ENCODE measurements around the gene EIF4H.

DNA sequence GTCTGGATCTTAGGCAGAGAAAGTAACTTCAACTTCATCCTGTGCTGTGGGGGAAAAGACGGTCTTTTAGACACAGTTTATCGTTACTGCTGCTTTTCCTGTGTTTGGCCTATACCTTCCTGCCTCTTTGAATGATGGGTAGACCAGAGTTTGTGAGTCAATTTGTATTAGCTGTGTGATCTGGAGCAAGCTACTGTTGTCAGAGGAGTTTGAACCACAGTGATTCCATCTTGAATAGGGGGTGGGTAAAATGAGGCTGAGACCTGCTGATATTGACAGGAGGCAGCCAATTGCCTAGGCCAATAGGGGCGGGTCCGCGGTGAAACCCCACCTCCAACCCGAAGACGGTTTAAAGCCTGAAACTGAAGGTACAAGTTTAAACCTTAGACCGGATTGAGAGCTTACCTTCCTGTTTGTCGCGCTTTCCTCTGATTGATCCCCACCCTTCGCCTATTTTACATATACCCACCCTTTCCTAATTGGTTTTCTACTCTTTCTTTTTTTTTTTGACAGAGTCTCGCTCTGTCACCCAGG, 35.8 kb upstream of the EIF4H start:
- TF ChIP-seq, protein P1, sequence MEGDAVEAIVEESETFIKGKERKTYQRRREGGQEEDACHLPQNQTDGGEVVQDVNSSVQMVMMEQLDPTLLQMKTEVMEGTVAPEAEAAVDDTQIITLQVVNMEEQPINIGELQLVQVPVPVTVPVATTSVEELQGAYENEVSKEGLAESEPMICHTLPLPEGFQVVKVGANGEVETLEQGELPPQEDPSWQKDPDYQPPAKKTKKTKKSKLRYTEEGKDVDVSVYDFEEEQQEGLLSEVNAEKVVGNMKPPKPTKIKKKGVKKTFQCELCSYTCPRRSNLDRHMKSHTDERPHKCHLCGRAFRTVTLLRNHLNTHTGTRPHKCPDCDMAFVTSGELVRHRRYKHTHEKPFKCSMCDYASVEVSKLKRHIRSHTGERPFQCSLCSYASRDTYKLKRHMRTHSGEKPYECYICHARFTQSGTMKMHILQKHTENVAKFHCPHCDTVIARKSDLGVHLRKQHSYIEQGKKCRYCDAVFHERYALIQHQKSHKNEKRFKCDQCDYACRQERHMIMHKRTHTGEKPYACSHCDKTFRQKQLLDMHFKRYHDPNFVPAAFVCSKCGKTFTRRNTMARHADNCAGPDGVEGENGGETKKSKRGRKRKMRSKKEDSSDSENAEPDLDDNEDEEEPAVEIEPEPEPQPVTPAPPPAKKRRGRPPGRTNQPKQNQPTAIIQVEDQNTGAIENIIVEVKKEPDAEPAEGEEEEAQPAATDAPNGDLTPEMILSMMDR (conservative IDR thresholded peaks at IDR 0.05; ENCODE audit: low read depth in 2 of 2), result no peak
- TF ChIP-seq, protein P2, sequence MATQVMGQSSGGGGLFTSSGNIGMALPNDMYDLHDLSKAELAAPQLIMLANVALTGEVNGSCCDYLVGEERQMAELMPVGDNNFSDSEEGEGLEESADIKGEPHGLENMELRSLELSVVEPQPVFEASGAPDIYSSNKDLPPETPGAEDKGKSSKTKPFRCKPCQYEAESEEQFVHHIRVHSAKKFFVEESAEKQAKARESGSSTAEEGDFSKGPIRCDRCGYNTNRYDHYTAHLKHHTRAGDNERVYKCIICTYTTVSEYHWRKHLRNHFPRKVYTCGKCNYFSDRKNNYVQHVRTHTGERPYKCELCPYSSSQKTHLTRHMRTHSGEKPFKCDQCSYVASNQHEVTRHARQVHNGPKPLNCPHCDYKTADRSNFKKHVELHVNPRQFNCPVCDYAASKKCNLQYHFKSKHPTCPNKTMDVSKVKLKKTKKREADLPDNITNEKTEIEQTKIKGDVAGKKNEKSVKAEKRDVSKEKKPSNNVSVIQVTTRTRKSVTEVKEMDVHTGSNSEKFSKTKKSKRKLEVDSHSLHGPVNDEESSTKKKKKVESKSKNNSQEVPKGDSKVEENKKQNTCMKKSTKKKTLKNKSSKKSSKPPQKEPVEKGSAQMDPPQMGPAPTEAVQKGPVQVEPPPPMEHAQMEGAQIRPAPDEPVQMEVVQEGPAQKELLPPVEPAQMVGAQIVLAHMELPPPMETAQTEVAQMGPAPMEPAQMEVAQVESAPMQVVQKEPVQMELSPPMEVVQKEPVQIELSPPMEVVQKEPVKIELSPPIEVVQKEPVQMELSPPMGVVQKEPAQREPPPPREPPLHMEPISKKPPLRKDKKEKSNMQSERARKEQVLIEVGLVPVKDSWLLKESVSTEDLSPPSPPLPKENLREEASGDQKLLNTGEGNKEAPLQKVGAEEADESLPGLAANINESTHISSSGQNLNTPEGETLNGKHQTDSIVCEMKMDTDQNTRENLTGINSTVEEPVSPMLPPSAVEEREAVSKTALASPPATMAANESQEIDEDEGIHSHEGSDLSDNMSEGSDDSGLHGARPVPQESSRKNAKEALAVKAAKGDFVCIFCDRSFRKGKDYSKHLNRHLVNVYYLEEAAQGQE (IDR thresholded peaks at IDR 0.05; ENCODE audit: unreplicated experiment), result no peak
- TF ChIP-seq JUNB (IDR thresholded peaks at IDR 0.05; ENCODE audit: unreplicated experiment) (no peak), POLR2AphosphoS5 (IDR thresholded peaks at IDR 0.05; ENCODE audit: low read depth) (no peak), EZH2 (IDR thresholded peaks at IDR 0.05; ENCODE audit: low read depth, unreplicated experiment) (no peak), EZH2phosphoT487 (IDR thresholded peaks at IDR 0.05; ENCODE audit: unreplicated experiment) (no peak), CREB1 (CRISPR knock-in tag; IDR thresholded peaks at IDR 0.05; ENCODE audit: low read depth) (no peak), STAT1 (IDR thresholded peaks at IDR 0.05; ENCODE audit: unreplicated experiment) (no peak)
- TF ChIP-seq, protein P3, sequence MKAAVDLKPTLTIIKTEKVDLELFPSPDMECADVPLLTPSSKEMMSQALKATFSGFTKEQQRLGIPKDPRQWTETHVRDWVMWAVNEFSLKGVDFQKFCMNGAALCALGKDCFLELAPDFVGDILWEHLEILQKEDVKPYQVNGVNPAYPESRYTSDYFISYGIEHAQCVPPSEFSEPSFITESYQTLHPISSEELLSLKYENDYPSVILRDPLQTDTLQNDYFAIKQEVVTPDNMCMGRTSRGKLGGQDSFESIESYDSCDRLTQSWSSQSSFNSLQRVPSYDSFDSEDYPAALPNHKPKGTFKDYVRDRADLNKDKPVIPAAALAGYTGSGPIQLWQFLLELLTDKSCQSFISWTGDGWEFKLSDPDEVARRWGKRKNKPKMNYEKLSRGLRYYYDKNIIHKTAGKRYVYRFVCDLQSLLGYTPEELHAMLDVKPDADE (IDR thresholded peaks at IDR 0.05), result no peak

Data from GM23338 (cell line).